Ectodermal cell (in vitro differentiated cells): ENCODE measurements around the gene DCP1A.
A peak's percentile ranks its signal among the peaks of the same experiment; 100 is the strongest.

Source experiments
- H3K27ac ChIP-seq: 2 replicates; pipeline ENCODE4 v1.7.0; 2013; ENCODE audit warnings: mild to moderate bottlenecking, low read depth, low read length; ENCODE audit not compliant: insufficient read depth, poor library complexity, severe bottlenecking
- H3K27me3 ChIP-seq: 2 replicates; pipeline ENCODE4 v1.7.0; 2013; ENCODE audit warnings: mild to moderate bottlenecking, low read length; ENCODE audit not compliant: insufficient read depth, control insufficient read depth, poor library complexity, severe bottlenecking
- H3K36me3 ChIP-seq: one replicate; pipeline ENCODE4 v1.7.0; 2013; ENCODE audit warnings: low read length; ENCODE audit not compliant: control insufficient read depth, insufficient read depth
- H3K4me1 ChIP-seq: one replicate; pipeline ENCODE4 v1.7.0; 2013; ENCODE audit warnings: low read length; ENCODE audit not compliant: control insufficient read depth, insufficient read depth
- H3K4me3 ChIP-seq: 2 replicates; pipeline ENCODE4 v1.7.0; 2013; ENCODE audit warnings: low read depth, low read length, control low read depth; ENCODE audit not compliant: insufficient read depth
- H3K9me3 ChIP-seq: 2 replicates; pipeline ENCODE4 v1.7.0; 2013; ENCODE audit warnings: mild to moderate bottlenecking, low read length, moderate library complexity; ENCODE audit not compliant: control insufficient read depth
- WGBS, 2 experiments: methylation state at CpG; one replicate each; pipeline ENCODE4 v1.1.7; 2013; ENCODE audit warnings: missing lambda C conversion rate in 2 of 2; 5-methylcytosine and 5-hydroxymethylcytosine counted together

The DCP1A gene

DNA sequence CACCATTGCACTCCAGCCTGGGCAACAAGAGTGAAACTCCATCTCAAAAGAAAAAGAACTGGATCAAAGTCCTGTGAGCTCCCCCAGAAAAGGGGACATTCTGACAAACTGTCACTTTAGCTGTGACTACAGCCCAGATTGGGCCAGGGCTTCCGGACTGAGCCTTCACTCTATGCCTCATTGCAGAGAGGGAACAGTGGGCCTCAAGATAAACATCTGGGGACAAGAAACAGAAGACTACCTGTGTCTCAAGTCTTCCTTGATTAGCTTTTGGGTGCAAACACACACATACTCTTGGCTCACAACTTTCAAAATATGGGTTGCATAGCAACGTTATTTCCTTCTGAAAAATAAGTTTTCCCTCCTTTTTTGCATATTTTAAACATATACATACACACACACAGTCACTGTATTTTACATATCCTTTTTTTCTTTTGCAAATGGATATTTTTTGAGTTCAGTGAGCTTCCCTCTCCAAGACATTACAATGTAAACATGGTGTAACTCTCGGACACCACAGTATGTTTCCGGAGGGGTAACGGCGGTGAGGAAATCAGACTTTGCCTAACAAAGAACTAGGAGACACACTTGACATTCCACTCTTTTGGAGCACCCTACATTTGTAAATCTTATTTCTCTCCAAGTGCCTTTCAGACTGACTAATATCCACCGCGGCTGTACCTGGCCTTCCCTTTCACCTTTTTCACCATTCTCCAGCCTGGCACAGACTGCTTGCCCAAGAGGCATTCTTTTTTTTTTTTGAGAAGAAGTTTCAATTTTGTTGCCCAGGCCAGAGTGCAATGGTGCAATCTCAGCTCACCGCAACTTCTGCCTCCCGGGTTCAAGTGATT, 95.0 kb downstream of the DCP1A start:
- Histone ChIP-seq H3K27ac (no peak overlapping the region), H3K27me3 (no peaks in the 10 kb centered on the region), H3K4me3 (no peak overlapping the region), H3K4me1 (peaks cover 16% of the 10 kb centered on the region), H3K9me3 (no peaks in the 10 kb centered on the region), H3K36me3 (no peaks in the 10 kb centered on the region)
- WGBS, 2 experiments: 51 to 52% methylated on average over 10 of the region's 10 CpGs

- Histone ChIP-seq H3K4me1 (peaks cover 16% of the 10 kb centered on the region), H3K4me3 (no peak overlapping the region), H3K9me3 (no peaks in the 10 kb centered on the region), H3K27me3 (no peaks in the 10 kb centered on the region), H3K27ac (no peak overlapping the region), H3K36me3 (no peaks in the 10 kb centered on the region)
- WGBS, 2 experiments: 91 to 92% methylated on average over 4 of the region's 4 CpGs
Observed at GRCh38 chr3:53250881-53251605, 96.3 kb downstream of the DCP1A start.

GRCh38 chr3:53250453-53250852, 96.9 kb downstream of the DCP1A start:
- H3K27me3 ChIP-seq: no peaks in the 10 kb centered on the region
- no peak overlapping the region for H3K4me3 ChIP-seq
- no peak overlapping the region for H3K27ac ChIP-seq
- no peaks in the 10 kb centered on the region for H3K9me3 ChIP-seq
- peaks cover 16% of the 10 kb centered on the region for H3K4me1 ChIP-seq
- 87 to 95% methylated on average over 3 of the region's 3 CpGs for WGBS, 2 experiments
- no peaks in the 10 kb centered on the region for H3K36me3 ChIP-seq

DNA sequence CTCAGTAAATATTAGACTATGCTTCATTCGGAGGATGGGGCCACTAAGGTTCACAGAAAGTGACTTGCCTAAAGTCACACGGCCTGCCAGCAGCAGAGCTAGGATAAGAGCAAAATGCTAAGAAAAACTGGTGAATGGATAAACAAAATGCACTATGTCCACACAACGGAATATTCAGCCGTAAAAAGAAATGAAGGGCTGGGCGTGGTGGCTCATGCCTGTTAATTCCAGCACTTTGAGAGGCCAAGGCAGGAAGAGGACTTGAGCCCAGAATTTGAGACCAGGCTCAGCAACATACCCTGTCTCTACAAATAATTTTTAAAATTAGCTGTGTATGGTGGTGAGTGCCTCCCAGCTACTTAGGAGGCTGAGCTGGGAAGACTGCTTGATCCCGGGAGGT, 99.2 kb downstream of the DCP1A start:
- Histone ChIP-seq H3K27me3 (no peaks in the 10 kb centered on the region), H3K9me3 (no peaks in the 10 kb centered on the region), H3K4me1 (peaks cover 10% of the 10 kb centered on the region), H3K27ac (no peak overlapping the region), H3K36me3 (no peaks in the 10 kb centered on the region), H3K4me3 (no peak overlapping the region)
- WGBS, 2 experiments: 92 to 94% methylated on average over 6 of the region's 6 CpGs

- 92 to 96% methylated on average over 2 of the region's 2 CpGs for WGBS, 2 experiments
- no peaks in the 10 kb centered on the region for H3K9me3 ChIP-seq
- H3K27ac ChIP-seq: no peak overlapping the region
- H3K27me3 ChIP-seq: no peaks in the 10 kb centered on the region
- H3K4me1 ChIP-seq: peaks cover 13% of the 10 kb centered on the region
- H3K4me3 ChIP-seq: no peak overlapping the region
- no peaks in the 10 kb centered on the region for H3K36me3 ChIP-seq
Observed at GRCh38 chr3:53247619-53248018, 99.7 kb downstream of the DCP1A start.

GRCh38 chr3:53244271-53244670, 103.1 kb downstream of the DCP1A start:
- Histone ChIP-seq H3K36me3 (peaks cover 15% of the 10 kb centered on the region), H3K4me1 (peaks cover 10% of the 10 kb centered on the region), H3K9me3 (no peaks in the 10 kb centered on the region), H3K4me3 (no peak overlapping the region), H3K27ac (no peak overlapping the region), H3K27me3 (no peaks in the 10 kb centered on the region)
- WGBS, 2 experiments: 93 to 95% methylated on average over 8 of the region's 8 CpGs

DNA sequence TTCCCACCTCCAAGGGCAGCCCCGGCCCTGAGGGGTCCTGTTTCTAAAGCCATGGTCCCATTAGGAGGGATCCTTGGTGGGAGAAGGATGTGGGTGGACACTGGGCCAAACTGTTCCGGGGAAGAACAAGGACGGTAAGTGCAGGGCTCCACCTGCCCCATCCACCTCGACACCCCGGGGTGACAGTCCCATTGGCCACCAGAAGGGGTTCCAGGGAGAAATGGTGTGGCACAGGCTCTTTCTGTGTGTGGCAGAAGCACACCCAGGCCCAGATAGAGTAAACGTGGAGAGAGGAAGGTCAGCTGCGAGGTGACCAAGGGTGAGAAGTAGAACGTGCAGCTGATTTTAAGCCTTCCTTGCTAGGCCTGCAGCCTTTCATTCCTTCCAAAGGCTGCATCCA, 103.6 kb downstream of the DCP1A start:
- Histone ChIP-seq H3K9me3 (no peaks in the 10 kb centered on the region), H3K4me3 (no peak overlapping the region), H3K4me1 (peaks cover 10% of the 10 kb centered on the region), H3K36me3 (peaks cover 15% of the 10 kb centered on the region), H3K27ac (no peak overlapping the region), H3K27me3 (no peaks in the 10 kb centered on the region)
- 82 to 90% methylated on average over 8 of the region's 8 CpGs for WGBS, 2 experiments

GRCh38 chr3:53243165-53243564, 104.2 kb downstream of the DCP1A start:
- Histone ChIP-seq H3K36me3 (peaks cover 18% of the 10 kb centered on the region), H3K4me1 (peaks cover 10% of the 10 kb centered on the region), H3K9me3 (no peaks in the 10 kb centered on the region), H3K27me3 (no peaks in the 10 kb centered on the region), H3K4me3 (no peak overlapping the region), H3K27ac (peak overlapping the region; percentile 16)
- WGBS, 2 experiments: 66 to 68% methylated on average over 14 of the region's 14 CpGs

- H3K27ac ChIP-seq: peak overlapping the region; percentile 16
- no peaks in the 10 kb centered on the region for H3K27me3 ChIP-seq
- 92 to 96% methylated on average over 4 of the region's 4 CpGs for WGBS, 2 experiments
- H3K9me3 ChIP-seq: no peaks in the 10 kb centered on the region
- H3K36me3 ChIP-seq: peaks cover 21% of the 10 kb centered on the region
- no peak overlapping the region for H3K4me3 ChIP-seq
- peaks cover 10% of the 10 kb centered on the region for H3K4me1 ChIP-seq
Observed at GRCh38 chr3:53242642-53243041, 104.7 kb downstream of the DCP1A start.

- no peaks in the 10 kb centered on the region for H3K9me3 ChIP-seq
- no peak overlapping the region for H3K27ac ChIP-seq
- H3K27me3 ChIP-seq: no peaks in the 10 kb centered on the region
- 97% methylated on average over 7 of the region's 7 CpGs for WGBS, 2 experiments
- peaks cover 21% of the 10 kb centered on the region for H3K36me3 ChIP-seq
- H3K4me1 ChIP-seq: peaks cover 10% of the 10 kb centered on the region
- H3K4me3 ChIP-seq: no peak overlapping the region
Observed at GRCh38 chr3:53242155-53242554, 105.2 kb downstream of the DCP1A start.
